Left ventricle myocardium superior (tissue), 1 donor: ENCODE results near the gene TEX28. TPM values are rescaled to one million over a fixed set of nuclear protein-coding genes. Genes with fewer than 3 reads are reported as not detected.
"Not testable (repeated sequence)": the region's sequence is repeated elsewhere in the genome, so short reads cannot be mapped to it uniquely, and the experiment has no call there.

Experiments
- ATAC-seq: fragments of 200-7000 bp; cut with Tn5 transposase; one replicate; pipeline ENCODE4 v1.9.1; 2020; ENCODE audit warnings: mild to moderate bottlenecking, moderate library complexity
- DNase-seq: peaks from one replicate; pipeline ENCODE4 v3.0.0-alpha.2; 2020
- intact Hi-C: fragments of 100-400 bp; cut with micrococcal nuclease; formaldehyde crosslinking; loops from one replicate; pipeline ENCODE4 v1.11.0; 2022
- total RNA-seq: library from RNA; stranded (reverse); fragmentation: NEBNext Ultra II Directional; extraction: Animal tissue kit (Norgen Biotek cat#: 25700); gene quantifications from one replicate; pipeline ENCODE4 v1.2.1, GENCODE V29; 2021
- donor health status: DM: no; HTN: yes; CAD: no; lungs with severe emphysema.

Gene TEX28
- total RNA-seq, 1 donor from 2014 or later: not detected

GRCh38 chrX:154263072-154263471 is 31.9 kb downstream of the TEX28 start:
- ATAC-seq, intact Hi-C loops, DNase-seq: not testable (repeated sequence)

DNA sequence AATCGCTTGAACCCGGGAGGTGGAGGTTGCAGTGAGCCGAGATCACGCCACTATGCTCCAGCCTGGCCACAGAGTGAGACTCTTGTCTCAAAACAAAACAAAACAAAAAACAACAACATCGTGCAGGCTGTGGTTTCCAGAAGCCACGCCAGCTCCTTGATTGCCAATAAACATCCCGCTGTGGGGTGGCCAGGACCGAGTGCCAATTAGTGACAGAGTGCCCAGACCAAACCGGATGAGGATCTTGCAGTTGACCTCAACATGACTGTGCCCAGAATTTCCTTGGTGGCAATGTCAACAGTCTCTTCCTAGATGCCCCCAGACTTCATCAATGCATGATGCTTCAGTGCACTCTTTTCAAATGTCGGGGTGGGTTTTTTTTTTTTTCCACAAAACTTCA is 36.2 kb downstream of the TEX28 start:
- DNase-seq, intact Hi-C loops, ATAC-seq: not testable (repeated sequence)

DNA sequence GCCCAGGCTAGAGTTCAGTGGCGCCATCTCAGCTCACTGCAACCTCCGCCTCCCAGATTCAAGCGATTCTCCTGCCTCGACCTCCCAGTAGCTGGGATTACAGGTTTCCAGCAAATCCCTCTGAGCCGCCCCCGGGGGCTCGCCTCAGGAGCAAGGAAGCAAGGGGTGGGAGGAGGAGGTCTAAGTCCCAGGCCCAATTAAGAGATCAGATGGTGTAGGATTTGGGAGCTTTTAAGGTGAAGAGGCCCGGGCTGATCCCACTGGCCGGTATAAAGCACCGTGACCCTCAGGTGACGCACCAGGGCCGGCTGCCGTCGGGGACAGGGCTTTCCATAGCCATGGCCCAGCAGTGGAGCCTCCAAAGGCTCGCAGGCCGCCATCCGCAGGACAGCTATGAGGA is 37.6 kb downstream of the TEX28 start, which contains the start of gene OPN1MW3:
TSS of gene OPN1MW3 (plus strand) at position 301 of the 400 bp plus-strand sequence. CDS start at position 339, 38 bp downstream.
- ATAC-seq, intact Hi-C loops, DNase-seq: not testable (repeated sequence)

DNA sequence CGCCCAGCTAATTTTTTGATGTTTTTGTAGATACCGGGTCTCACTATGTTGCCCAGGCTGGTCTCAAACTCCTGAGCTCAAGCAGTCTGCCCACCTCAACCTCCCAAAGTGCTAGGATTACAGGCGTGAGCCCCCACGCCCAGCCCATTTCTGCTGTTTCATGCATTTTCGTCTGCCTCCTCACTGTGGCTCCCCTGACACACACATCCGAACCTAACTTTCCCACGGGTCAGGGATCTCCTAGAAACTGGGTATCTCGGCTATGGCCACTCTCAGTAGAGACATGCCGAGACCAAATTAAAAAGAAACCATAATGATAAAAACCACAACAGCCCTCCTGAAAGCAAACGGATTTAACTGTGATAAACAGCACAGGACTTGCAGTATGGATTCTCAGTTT is 46.8 kb downstream of the TEX28 start:
- intact Hi-C loops, ATAC-seq, DNase-seq: not testable (repeated sequence)

DNA sequence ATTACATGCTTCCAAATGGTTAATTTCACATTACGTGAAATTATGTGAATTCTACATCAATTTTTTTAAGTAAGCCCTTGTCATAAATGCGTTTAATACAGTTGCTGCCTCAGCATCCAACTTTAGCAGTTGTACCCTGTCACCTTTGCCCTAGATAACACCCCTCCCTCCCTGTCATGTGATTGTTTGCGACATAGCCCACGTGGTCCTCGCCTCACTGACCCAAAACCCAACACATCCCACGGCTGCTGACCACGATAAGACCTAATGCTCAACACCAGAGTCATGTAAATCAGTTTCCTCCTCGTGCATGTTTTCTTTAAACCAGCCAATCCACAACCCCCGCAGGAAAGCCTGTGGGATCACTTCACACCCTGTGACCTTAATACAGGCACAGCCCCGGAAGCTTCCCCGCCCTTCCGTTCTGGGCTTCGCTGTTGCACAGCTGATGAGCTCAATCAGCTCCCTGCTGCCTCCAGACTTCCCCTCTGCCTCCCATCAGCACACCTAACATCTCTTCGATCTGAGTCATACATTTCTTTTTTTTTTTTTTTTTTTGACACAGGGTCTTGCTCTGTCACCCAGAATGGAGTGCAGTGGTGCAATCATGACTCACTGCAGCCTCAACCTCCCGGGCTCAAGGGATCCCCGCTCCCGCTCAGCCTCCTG is 47.4 kb downstream of the TEX28 start:
- ATAC-seq: peak; percentile 93
- DNase-seq, intact Hi-C loops: not testable (repeated sequence)

DNA sequence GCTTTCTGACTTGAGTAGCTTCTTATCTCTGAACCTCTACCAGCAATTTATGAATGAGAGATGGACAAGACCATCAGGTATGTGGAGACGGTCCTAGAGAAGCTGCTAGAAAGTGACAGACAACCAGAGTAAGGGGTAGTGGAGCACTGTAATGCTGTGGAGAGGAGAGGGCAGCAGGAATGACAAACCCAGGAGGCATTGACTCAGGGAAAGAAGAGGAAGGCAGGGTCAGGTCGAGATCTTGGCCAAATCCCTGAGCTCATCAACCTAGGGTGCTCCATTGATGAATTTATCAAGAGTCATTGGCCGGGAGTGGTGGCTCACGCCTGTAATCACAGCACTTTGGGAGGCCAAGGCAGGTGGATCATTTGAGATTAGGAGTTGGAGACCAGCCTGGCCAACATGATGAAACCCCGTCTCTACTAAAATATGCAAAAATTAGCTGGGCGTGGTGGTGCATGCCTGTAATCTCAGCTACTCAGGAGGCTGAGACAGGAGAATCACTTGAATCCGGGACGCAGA is 54.9 kb downstream of the TEX28 start:
- intact Hi-C loops, ATAC-seq, DNase-seq: not testable (repeated sequence)

- intact Hi-C loops, DNase-seq, ATAC-seq: not testable (repeated sequence)
Observed at GRCh38 chrX:154238939-154239559, 55.9 kb downstream of the TEX28 start.

DNA sequence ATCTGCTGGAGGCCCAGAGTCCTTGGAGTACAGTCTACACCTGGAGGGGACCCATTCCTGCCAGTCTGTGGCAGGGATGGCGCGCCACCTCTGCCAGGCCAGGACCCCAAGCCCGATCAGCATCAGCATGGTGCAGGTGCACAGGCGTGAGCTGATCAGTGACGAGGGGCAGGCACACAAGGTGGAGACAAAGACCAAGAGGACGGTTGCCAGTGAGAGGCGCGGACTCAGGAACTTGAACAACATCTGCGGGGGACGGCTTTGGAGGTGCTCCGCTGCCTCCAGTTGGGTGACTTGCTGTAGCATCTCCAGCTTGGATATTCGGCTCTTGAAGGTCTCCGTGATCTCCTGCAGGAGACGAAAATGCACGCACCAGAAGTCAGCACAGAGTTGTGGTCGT is 61.3 kb downstream of the TEX28 start:
- intact Hi-C loops, ATAC-seq, DNase-seq: not testable (repeated sequence)

DNA sequence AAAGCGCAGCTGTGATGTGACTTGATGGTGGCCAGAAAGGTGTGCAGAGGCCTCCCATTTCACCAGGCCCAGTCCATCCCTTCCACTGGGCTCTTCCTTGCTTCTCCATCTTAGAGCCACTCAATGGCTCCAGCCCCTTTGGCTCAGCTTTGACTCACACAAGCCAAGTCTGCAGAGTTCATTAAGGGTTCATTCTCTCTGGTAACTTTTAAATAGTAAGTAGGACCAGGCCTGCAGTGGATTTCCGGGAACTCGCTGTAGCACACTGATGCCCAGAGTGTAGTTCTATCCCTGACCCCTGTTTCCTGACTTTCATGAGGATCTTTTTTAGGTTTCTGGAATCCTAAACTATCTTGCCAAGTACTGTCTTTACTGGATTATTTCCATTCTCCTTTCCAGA is 63.5 kb downstream of the TEX28 start:
- intact Hi-C loops, DNase-seq: not testable (repeated sequence)
- peak; percentile 71 for ATAC-seq

DNA sequence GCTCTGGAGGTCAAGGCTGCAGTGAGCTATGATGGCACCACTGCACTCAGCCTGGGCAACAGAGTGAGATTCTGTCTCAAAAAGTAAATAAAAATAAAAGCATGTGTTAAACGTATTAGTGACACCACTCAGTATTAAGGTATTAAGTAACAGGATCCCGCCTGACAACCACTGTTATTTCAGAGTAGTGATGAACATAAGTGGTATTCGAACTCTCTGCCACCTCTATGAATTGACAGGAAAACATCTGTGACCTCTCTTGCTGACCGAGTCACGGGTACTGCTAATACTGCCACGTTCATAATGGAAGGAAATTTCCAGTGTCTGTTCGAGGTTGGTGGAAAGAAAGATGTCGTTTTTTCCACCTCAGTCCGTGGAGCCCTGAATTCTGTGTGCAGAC is 68.2 kb downstream of the TEX28 start:
- DNase-seq, intact Hi-C loops, ATAC-seq: not testable (repeated sequence)

GRCh38 chrX:154225292-154225691 is 69.6 kb downstream of the TEX28 start:
- intact Hi-C loops, ATAC-seq, DNase-seq: not testable (repeated sequence)

Other genes with a start within 250 kb of the TEX28 start
- 35.9 TPM for gene MECP2, start 197.4 kb downstream of the TEX28 start, total RNA-seq
- not detected for gene OPN1LW, start 150.9 kb downstream of the TEX28 start, total RNA-seq
- gene OPN1MW, start 112.5 kb downstream of the TEX28 start, total RNA-seq: not detected
- gene OPN1MW2, start 75.4 kb downstream of the TEX28 start, total RNA-seq: not detected
- gene OPN1MW3, start 37.5 kb downstream of the TEX28 start, total RNA-seq: not detected
- 18.0 TPM for gene TKTL1, start 671 bp upstream of the TEX28 start, total RNA-seq
- 228 TPM for gene FLNA, start 79.5 kb upstream of the TEX28 start, total RNA-seq
- gene EMD, start 84.2 kb upstream of the TEX28 start, total RNA-seq: 51.3 TPM
- 1,898 TPM for gene RPL10, start 103.3 kb upstream of the TEX28 start, total RNA-seq
- gene DNASE1L1, start 114.1 kb upstream of the TEX28 start, total RNA-seq: 58.7 TPM
- gene TAFAZZIN, start 116.4 kb upstream of the TEX28 start, total RNA-seq: 38.0 TPM
- gene ATP6AP1, start 133.6 kb upstream of the TEX28 start, total RNA-seq: 81.0 TPM
- 86.2 TPM for gene GDI1, start 142.0 kb upstream of the TEX28 start, total RNA-seq
- gene FAM50A, start 149.0 kb upstream of the TEX28 start, total RNA-seq: 48.4 TPM
- gene PLXNA3, start 163.2 kb upstream of the TEX28 start, total RNA-seq: 22.0 TPM
- 20.7 TPM for gene LAGE3, start 184.2 kb upstream of the TEX28 start, total RNA-seq
- gene UBL4A, start 191.5 kb upstream of the TEX28 start, total RNA-seq: 58.6 TPM
- 12.2 TPM for gene SLC10A3, start 195.5 kb upstream of the TEX28 start, total RNA-seq
- 62.5 TPM for gene FAM3A, start 221.1 kb upstream of the TEX28 start, total RNA-seq